GM19438 (cell line): ENCODE measurements around the gene ARHGAP21.

Source experiments
- ATAC-seq: cut with Tn5 transposase; IDR thresholded peaks from one replicate; pipeline ENCODE4 v1.9.1; 2021; ENCODE audit warnings: low read depth; ENCODE audit not compliant: unreplicated experiment

ARHGAP21 gene

DNA sequence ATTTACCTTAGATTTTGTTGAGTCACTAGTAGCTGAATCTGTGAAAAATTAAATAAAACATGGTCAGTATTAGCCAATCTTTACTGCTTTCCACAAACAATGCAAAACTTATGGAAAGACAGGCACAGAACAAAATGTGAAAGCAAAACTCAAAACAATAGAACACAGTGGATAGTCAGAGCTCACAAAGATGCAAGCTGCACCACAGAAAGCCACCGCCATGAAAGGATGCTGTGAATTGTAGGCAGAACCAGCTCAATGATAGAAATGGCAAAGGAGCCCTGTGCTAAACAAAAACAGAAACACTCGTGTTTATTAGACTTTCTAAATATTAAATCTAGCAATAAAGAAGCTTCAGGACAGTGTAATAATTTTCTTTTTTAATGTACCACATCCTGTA is 134.4 kb downstream of the ARHGAP21 start:
- ATAC-seq = no peak

DNA sequence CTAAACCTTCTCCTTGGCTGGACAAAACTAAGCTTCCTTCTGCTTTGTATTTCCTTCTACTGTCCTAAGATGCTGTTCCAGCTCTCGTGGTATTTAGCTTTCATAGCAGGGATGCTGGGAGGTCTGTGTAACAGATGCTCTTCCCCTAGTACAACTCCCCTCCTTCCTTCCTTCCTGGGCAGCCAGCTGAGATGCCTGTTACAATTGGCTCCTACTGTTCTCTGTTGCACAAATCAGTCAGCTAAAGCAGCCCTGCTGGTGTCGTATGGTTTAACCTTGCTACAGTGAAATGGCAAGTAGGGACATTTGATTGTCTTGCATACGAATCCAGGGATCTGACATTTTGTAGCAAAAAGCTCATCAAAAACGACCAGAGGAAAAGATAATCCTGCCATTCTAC is 143.8 kb downstream of the ARHGAP21 start:
- ATAC-seq = no peak

DNA sequence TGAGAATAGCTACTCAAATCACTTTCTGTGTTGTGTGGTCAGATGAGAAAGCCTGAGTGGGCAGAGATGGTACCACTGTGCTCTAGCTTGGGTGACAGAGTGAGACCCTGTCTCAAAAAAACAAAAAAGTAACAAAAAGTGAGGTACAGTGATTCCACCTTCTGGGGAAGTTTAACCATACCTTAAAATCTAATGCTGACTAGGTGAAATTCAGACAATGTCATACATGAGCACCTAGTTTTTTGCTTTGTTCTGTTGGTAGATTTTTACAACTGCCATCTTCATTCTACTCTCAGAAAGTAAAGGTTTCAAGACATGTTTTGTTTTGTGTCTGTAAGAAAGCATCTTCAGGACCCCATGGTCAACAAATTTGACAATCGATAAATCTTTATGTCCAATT is 144.2 kb downstream of the ARHGAP21 start:
- no peak for ATAC-seq

DNA sequence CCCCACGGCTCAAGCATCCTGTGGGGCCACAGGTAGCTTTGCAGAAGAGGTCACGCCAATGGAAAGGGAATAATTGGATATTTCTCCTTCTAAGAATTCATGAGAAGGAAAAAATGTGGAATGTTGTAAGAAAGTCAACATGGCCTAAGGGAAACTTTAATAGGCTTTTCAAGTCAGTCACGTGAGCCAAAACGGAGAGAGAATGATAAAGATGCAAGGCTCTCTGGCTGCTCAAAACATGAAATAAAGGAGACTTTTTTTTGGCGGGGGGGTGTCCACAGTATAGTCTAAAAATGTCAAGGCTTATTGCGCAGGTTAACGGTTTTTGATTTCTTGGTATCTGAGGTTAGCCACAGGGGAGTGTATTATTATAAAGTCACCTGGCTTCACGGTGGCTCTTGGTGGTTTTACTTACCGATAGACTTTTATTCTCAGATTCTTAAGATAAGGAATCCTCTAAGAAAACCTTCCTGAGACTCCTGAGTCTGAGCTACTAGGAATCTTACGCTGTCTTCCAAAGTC is 148.1 kb downstream of the ARHGAP21 start:
- no peak for ATAC-seq

DNA sequence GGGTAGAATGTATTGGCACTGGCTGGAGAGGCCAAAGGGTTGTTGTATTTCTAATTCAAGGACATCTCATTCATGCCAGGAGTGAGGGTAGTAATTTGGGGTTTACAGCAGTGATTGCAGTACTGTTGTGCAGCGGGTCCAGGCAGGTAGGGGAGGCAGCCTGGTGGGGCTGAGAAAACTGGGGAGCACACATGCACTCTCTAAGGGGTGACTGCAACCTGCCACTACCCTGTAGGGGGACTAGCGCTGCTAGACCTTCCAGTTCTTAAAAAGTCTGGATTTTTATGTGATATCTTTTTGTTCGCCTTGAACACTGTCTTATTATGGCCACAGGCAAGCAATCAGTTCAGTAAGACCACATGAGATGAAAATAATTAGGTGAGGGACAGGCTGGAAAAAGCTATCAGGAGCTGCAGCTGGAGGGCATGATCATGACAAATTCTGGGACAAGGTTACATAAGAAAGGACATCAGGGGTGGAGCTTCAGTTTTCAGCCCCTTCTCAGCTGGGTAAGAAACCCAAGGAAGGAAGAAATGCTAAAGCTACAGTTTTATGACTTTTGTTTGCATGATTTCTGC is 149.0 kb downstream of the ARHGAP21 start:
- no peak for ATAC-seq

DNA sequence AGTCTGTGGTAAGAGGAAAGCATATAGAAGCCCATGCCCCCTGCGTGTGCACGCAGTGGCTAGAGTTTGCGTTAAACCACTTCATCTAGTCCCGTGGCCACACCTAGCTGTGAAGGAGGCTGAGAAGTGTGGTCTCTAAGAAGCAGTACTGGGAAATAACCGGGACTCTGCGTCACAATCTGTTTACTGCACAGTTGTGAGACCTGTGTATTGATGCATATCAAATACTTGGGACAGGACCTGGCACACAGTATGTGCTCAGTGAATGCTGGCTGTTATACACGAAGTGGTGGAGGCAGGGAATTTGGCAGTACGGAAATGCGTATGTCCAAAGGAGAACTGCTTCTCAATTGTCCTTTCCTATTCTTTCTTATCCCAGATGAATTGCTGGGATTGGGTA is 149.5 kb downstream of the ARHGAP21 start:
- ATAC-seq = no peak

DNA sequence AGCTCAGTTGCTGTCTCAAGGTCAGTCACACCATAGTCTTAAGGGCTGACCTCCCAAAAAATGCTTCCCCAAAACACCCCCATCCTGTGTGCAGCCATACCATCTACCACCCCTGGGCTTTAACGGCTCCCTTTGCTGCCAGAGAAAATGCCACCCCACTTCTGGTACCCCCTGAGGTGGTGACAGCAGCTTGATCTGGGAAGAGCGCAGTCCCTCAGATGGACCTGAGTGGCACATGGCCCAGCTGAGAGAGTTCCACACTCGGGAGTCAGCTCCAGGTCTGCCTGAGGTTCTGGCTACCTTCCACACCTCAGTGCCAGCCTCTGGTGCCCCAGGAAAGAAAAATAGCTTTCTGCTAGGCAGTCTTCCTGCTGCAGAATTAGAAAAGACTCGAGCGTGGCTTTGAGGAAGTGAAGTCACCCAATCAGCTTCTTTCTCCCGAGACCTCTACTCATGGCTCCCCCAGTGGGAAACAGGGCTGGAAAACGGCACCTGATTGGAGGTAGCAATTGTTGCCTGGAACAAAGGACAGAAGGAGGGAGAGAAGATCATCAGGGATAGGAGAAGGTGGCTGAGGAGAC is 151.7 kb downstream of the ARHGAP21 start:
- ATAC-seq = no peak

DNA sequence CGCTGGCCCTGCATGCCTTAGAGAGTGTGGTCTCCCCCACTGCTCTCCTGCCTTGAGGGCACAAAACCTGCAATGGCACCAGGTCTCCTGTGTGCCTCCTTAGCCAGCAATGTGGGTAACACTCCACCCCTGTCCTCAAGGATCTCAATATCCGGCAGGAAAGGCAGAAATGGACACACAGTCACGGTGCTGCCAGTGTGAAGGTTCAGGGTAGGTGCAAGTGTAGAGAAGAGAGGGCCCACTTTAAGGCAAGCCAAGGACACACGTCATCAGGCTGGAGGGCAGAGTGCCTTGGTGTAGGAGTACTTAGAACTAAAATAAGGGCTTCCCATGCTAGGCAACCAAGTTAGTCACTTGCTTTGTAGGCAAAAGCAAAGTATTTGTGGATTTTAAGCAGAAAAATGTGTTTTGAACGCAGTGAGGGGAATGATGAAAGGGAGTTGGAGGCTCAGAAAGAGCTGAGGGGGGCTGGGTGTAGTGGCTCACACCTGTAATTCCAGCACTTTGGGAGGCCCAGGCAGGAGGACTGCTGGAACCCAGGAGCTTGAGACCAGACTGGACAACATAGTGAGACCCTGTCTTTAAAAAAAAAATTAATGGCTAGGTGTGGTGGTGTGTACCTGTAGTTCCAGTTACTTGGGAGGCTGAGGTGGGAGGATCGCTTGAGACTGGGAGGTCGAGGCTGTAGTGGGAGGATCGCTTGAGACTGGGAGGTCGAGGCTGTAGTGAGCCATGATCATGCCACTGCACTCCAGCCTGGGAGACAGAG is 152.8 kb downstream of the ARHGAP21 start:
- no peak for ATAC-seq

DNA sequence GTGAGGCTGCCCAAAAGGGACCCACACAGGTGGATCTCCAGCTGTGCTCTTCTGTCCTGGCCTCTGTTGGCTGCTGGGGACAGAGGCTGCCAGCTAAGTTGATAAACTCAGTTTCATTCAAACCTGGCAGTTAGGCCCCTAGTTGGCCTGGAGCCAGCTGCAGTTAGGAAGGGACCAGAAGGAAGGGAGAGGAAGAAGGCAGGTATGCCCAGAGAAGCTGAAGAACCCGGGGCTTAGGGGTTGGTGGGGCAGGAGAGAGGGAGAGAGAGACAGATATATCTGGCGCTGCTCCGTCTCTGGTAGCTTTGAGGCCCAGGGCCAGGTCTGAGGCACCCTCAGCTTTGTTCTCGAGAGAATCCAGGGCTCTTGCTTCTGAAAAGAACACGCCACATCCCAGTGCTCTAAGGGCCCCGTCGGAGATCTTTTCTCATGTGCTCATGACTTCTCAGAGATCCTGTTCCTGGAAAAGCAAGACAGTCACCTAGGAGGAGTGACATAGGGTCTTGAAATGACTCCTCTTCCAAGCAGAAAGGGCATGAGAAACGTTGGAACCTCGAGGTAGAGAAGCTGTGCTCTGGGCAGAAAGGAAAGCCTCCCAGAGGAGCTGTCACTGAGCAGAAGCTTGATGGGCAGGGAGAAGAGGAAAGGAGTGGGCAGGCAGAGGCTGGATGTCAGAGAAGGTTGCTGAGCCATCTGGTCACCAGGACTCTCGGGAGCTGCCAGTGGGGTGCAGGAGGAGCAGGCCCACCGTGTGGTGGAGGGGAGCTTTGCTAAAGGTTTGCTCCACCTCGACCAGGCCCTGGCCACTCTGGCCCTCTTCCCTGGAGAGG is 153.6 kb downstream of the ARHGAP21 start:
- no peak for ATAC-seq

DNA sequence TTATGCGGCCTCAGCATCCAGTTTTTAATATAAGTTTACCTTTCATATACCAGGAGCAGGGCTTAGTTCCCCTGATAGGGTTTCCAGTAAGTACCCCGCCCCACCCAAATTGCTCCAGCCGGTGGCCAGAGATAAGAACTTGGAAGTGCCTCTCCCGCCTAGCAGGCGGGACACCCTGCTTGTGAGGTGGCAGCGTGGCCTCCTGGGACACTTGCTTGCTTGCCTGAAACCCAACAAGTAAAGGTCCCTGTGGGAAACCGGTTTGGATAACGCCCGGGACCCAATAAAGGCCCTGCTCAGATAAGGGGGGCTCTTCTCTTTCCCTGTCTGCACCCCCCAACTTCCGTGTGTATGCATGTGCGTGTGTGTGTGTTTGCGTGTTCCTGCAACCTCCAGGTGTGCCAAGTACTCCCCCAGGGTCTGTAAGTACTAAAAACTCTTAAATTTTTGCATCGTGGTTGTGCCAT is 154.3 kb downstream of the ARHGAP21 start:
- ATAC-seq = no peak

DNA sequence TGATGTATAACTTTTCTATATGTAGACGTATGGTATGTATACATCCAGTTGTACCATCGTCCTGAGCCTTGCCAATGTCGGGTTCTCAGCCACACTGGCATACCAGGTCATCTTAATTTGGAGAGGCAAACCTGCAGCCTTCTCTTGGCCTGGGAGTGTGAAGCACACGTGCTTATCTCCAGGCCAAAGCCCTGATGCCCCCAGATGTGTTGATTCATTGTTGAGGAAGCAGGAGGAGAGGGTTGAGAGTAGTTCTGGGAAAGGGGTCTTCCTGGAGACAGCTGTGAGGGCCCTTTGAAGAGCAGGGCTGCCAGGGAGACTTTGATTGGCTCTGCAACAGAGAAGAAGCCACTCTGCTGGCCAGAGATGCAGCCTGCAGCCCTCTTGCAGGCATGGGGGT is 155.6 kb downstream of the ARHGAP21 start:
- ATAC-seq = no peak

DNA sequence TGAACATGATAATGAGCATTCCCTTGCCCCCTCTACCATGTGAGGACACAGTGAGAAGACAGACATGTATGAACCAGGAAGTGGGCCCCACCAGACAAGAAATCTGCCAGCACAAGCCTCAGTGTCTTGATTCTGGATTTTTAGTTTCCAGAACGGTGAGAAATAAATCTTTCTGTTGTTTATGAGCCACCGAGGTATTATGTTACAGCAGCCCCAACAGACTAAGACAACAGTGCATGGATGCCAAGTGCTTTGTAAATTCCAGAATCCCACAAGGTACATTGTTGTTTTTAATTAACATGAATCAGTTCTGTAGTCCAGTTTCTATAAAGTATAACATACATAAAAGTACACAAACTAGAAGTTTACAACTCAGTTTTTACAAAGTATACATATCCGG is 162.2 kb downstream of the ARHGAP21 start:
- no peak for ATAC-seq

DNA sequence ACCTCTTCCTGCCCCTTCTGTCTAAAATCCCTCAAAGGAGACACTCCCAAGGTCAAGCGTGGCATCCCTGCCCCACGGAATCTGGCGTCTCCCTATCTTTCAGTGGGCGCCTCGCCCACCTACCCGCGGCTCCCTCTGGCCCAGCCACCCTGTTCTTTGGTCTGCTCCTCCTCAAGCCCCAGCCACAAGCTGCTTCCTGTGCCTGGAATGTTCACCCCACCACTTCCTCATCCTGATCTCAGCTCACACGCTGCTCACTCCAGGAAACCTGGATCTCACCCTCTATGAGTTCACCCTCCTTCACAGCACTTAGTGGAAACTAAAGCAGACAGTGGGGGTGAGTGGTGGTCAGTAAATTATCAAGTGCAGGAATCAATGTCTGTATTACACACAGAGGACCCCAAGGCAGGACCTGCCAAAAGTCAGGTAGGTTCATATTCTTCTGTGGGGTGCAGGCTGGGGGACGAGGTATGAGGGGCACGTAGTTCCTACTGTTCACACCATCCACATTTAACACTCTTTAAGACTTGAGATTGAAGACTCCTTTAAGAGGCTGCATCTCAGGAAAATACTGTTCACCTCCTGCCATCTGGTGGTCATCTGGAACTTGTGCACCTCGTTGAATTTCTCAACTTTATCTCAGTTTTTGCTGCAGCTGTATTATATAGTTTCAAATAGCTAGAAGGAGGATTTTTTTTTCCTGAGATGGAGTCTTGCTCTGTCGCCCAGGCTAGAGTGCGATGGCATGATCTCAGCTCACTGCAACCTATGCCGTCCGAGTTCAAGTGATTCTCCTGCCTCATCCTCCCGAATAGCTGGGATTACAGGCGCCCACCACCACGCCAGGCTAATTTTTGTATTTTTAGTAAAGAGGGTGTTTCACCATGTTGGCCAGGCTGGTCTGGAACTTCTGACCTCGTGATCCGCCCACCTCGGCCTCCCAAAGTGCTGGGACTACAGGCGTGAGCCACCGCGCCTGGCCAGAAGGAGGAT is 166.6 kb downstream of the ARHGAP21 start:
- ATAC-seq = no peak

DNA sequence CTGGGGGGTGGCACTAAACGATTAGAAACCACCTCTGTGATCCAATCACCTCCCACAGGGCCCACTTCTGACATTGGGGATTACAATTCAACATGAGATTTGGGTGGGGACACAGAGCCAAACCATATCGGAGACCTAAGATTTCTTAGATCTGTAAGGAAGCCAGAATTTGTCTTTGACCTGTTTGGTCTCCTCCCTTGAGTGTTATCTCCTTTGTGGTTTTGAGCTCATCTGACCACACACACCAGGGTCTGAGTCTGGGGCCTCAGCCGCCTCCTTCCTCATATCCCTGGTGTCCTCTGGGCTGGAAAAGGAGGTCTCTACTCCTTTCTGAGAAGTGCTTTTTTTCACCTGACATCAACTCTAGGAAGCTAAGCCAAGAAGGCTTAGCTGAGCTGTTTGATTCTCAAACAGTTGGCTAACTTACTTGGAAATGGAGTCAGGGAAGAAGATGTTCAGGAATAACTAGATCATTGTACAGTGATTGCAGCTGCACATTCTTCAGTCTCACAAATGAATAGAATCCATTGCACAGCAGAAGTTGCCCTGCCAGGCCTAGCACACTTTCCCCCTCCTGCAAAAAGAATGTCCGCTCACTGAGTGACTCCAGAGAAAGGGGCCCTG is 167.4 kb downstream of the ARHGAP21 start:
- ATAC-seq = no peak

DNA sequence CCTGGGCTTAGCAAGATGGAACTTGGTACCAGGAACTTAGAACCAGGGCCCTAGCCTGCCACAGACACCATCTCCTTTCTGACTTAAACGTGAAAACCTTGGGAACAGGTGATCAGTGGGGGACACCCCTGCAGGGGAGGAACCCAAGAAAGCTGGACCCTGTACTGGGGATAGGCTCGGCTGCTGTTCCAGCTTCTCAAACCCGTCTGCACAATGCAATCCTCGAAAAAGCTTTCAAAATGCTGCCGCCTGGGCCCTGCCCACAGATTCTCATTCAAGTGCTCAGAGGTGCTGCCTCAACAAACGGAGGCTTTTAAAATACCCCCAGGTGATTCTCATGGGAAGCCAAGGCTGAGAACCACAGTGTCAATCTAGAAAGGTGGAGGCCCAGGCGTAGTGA is 169.7 kb downstream of the ARHGAP21 start:
- no peak for ATAC-seq

DNA sequence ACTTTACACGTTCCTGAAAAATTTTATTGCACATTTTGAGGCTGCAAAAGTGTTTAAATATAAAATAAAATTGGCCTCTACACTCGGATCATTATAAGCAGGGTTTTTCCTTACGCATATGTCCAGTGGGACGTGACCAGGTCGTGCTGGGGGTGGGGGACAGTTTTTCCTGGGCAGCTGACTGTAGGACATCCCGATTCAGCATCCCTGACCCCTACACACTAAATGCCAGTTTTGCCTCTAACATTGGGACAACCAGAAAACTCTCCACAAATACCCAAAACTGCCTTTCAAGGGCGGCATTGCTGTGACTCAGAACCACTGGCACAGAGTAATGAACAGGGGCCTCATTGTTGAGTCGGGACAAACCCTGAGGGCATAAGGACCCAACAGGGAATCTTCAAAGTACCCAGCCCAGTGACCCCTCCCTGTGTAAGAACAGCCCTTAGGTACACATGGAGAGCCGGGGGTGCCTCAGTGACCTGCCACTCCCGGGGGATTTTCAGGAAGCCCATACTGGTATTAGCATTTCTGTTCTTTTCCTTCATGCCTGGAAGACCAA is 170.6 kb downstream of the ARHGAP21 start:
- no peak for ATAC-seq

DNA sequence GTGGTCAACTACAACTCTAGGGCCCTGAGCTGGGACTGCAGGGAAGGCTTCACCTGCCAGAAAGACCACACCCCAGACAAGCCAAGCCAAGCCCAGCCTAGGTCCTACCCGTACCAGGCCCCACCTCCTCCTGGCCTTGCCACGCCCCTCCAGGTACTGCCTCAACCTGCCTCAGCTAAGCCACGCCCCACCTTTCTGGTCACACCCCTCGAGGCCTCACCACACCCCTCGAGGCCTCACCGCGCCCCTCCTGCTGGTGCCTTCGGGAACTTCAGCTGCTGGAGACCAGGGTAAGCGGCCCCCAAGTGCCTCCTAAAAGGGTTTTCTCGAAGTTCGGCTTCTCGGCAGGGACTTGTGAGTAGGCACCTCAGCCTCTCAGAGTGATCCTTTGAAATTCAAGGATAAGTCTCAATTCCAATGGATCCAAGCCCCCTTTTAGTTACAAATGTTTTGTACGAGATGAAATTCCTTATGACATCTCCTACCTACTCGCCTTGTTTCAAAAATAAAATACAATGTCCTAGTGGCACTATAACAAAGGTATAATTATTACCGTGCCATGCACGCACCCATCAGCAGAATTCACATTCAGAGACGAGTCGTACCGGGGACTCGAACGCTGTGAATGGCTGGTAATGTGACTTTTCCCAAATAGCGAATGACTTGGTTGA is 171.2 kb downstream of the ARHGAP21 start:
- ATAC-seq = no peak

DNA sequence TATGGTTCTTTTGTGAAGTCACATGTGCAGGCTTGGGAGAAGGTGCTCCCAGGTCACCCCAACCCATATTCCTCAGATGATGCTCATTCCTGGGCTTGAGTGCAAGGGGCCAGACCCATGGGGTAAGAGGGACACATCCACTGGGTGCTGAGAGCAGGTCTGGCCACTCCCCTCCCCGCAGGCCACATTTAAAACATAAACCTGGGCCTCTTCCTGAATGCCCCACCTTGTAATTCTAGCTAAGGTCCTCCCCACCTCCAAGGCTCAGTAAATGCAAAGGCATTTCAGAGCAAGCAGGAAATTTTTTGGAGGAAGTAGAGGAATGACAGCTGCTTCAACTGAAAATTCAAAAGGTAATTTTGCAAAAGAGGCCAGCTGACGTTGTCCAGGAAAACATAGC is 172.5 kb downstream of the ARHGAP21 start:
- ATAC-seq = no peak
